ENCODE measurements around the gene CFAP221. TPM values are rescaled to one million over a fixed set of nuclear protein-coding genes. Genes with fewer than 3 reads are reported as not detected.
"Not testable (repeated sequence)": the region's sequence is repeated elsewhere in the genome, so short reads cannot be mapped to it uniquely, and the experiment has no call there.

The CFAP221 gene
- total RNA-seq, 2 donors from 2014 or later, result not detected

DNA sequence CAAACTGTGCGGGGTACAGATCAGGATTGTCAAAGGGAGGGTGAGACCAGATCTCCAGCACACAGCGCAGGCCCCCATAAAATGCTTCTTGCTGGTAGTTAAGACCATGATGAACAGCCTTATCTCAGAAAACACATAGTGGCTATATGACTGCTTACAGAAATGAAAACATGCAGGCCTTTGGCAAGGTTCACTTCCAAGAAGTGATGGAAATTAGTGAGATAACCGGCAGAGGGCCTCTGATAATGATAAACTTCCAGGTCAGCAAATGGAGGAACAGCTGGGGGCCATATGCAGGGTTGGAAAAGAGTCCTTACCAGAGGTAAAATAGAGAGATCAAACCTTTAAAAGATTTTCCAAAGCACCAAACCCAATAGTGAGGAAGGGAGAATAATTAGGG, 46.6 kb downstream of the CFAP221 start:
- H3K4me1 Mint-ChIP-seq, result no peaks in the 10 kb centered on the region
- H3K36me3 Mint-ChIP-seq (ENCODE audit: low read depth), result no peaks in the 10 kb centered on the region
- ATAC-seq (replicated peaks), result no peak
- peaks cover 11% of the 10 kb centered on the region for H3K27me3 Mint-ChIP-seq
- no peak overlapping the region for H3K27ac Mint-ChIP-seq
- H3K4me3 Mint-ChIP-seq, result no peak overlapping the region
- H3K9me3 Mint-ChIP-seq, result no peaks in the 10 kb centered on the region

DNA sequence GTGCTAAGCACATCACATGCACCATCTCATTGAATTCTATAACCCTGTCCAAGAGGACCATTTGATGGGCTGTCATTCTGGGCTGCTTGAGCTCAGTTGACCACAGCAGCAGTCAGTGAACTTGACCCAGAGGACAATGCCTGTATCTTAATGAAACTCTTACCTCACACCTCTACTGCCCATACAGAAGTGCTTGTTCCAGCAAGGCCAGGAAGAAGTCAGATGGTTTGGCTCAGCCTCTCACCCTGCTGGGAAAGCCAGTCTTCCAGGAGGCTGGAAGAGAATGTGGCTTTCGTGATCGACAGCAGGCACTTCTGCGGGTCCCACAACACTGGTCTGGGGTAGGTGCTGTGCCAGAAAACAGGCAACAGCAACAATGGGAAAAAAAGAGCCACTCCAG, 47.3 kb downstream of the CFAP221 start:
- Mint-ChIP-seq H3K4me1 (no peaks in the 10 kb centered on the region), H3K36me3 (ENCODE audit: low read depth) (no peaks in the 10 kb centered on the region), H3K27me3 (peaks cover 8% of the 10 kb centered on the region), H3K27ac (no peak overlapping the region), H3K9me3 (no peaks in the 10 kb centered on the region), H3K4me3 (no peak overlapping the region)
- no peak for ATAC-seq (replicated peaks)

DNA sequence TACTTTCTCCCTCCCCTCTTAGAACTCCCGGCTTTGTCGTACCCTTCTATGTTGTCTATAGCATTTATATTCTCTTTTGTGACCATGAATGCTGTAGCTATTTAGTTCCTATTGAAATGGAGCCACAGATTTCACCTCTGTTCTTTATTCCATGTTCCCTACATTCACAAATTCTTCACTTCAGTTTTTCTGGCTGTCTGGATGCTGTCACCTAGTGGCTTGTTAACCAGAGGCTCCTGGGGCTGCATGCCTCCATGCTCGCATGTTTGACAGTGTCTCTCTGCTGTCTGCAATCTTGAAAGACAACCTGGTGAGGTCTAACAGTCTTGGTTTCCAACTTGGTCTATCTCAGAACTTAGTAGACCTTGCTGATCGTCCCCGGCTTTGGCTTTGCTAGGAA, 48.2 kb downstream of the CFAP221 start:
- H3K27me3 Mint-ChIP-seq, result peaks cover 8% of the 10 kb centered on the region
- no peaks in the 10 kb centered on the region for H3K36me3 Mint-ChIP-seq (ENCODE audit: low read depth)
- no peak overlapping the region for H3K4me3 Mint-ChIP-seq
- no peaks in the 10 kb centered on the region for H3K4me1 Mint-ChIP-seq
- no peak overlapping the region for H3K27ac Mint-ChIP-seq
- no peaks in the 10 kb centered on the region for H3K9me3 Mint-ChIP-seq
- ATAC-seq (replicated peaks), result no peak

DNA sequence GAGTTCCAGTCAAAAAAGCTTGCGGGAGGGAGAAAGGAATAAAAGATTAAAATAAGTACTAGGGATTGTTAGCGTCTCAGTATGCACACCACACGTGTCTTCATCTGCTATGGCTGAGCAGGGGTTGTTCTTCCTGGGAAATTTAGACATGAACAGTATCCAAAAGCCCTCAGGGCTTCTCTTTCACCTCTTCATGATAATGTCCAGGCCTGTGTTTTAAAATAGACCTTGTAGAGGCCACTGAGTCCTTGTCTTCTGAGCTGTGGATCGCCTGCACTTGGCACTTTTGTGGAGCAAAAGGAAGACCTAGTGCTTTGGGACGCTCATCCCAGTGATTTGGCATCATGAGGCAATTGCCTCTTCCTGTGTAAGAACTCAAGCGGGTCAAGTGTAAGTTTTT, 52.4 kb downstream of the CFAP221 start:
- no peak overlapping the region for H3K4me3 Mint-ChIP-seq
- H3K27me3 Mint-ChIP-seq, result peaks cover 8% of the 10 kb centered on the region
- no peaks in the 10 kb centered on the region for H3K4me1 Mint-ChIP-seq
- no peak for ATAC-seq (replicated peaks)
- H3K9me3 Mint-ChIP-seq, result no peaks in the 10 kb centered on the region
- no peaks in the 10 kb centered on the region for H3K36me3 Mint-ChIP-seq (ENCODE audit: low read depth)
- no peak overlapping the region for H3K27ac Mint-ChIP-seq

DNA sequence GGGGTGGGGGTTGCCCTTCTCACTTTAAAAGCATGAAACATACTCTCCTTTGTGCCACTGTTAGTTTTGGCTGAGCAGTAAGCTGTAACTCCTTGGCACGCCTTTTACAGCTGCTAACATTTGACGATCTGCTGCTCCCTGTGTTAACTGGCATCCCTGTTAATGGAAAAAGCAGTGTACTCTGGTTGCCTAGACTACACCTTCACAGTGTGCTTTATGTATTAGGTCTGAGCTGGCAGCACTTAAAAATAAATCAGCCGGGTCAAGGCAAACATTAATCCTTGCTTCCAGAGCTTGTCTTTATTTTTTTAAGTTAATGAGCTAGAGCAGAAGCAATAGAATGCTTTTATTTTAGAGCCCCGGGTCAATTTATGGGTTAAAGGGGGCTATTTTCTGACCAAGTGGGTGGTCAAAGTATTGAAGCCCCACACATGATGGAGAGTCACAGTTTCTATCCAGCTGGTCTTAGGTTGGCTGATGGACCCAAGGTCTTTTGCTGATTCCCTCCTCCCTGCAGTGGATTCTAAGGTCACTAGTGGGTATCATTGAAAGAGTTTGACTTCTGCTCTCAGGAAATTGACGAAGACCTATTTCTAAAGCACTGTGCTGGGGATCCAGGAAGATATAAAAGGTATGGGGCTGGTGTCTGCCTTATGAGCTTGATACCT, 54.5 kb downstream of the CFAP221 start:
- no peak for ATAC-seq (replicated peaks)
- Mint-ChIP-seq H3K9me3 (no peaks in the 10 kb centered on the region), H3K36me3 (ENCODE audit: low read depth) (no peaks in the 10 kb centered on the region), H3K4me3 (no peak overlapping the region), H3K27me3 (peaks cover 4% of the 10 kb centered on the region), H3K4me1 (no peaks in the 10 kb centered on the region), H3K27ac (no peak overlapping the region)

DNA sequence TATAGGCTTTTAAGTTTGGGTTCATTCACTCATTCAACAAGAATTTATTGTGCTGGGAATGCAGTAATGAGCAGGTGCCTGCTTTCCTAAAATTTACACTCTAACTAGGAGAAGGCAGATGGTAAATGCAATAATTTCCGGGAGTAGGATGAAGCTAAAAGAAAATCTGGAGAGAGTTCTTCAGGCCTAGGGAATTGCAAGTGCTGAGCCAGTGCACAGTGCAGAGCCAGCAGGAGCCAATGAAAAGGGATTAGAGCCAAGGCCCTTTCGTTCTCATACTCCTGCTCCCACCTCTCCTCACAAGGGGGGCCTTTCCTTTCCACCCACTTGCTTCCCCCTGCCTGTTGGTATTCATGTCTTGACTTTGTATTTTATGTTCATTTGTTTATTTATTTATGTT, 55.1 kb downstream of the CFAP221 start:
- Mint-ChIP-seq H3K36me3 (ENCODE audit: low read depth) (no peaks in the 10 kb centered on the region), H3K4me3 (no peak overlapping the region), H3K27me3 (peaks cover 4% of the 10 kb centered on the region), H3K4me1 (no peaks in the 10 kb centered on the region), H3K27ac (no peak overlapping the region), H3K9me3 (no peaks in the 10 kb centered on the region)
- ATAC-seq (replicated peaks), result no peak

DNA sequence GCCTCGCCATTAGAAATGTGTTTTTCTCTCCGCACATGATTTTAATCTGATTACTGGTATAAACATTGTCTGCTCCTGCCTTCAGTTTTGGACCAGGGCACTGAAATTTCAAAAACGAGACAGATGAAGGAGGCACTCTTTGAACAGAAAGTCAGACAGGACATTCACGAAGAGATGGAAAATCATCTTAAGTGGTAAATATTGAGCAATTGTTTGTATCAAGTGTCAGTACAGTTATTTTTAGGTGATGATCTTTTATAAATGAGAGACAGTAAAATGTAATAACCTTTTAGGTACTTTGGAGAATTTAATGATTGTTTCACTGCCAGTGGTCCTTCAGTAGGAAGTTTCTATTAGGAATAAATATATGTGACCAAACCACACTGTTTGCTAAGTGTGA, 60.8 kb downstream of the CFAP221 start:
- no peak overlapping the region for H3K4me3 Mint-ChIP-seq
- H3K27ac Mint-ChIP-seq, result no peak overlapping the region
- H3K9me3 Mint-ChIP-seq, result no peaks in the 10 kb centered on the region
- H3K36me3 Mint-ChIP-seq (ENCODE audit: low read depth), result no peaks in the 10 kb centered on the region
- peaks cover 32% of the 10 kb centered on the region for H3K27me3 Mint-ChIP-seq
- ATAC-seq (replicated peaks), result no peak
- no peaks in the 10 kb centered on the region for H3K4me1 Mint-ChIP-seq

DNA sequence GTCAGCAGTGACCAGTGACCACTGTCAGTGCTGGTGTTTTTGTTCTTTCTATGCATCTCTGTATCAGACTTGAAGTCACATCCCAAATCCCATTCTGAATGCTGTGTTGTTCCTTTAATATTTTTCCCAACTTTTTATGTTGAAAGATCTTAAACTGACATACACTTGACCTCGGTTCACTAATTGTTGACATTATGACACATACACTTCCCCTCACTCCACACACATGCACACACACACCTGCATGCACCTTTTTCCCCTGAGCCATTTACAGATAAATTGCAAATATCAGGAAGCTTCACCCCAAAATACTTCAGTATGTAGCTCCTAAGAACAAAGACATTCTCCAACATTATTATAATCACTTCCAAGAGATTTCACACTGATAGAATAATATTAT, 62.4 kb downstream of the CFAP221 start:
- Mint-ChIP-seq H3K27ac (no peak overlapping the region), H3K9me3 (no peaks in the 10 kb centered on the region), H3K4me1 (no peaks in the 10 kb centered on the region), H3K36me3 (ENCODE audit: low read depth) (no peaks in the 10 kb centered on the region), H3K27me3 (peaks cover 37% of the 10 kb centered on the region), H3K4me3 (no peak overlapping the region)
- ATAC-seq (replicated peaks), result no peak

DNA sequence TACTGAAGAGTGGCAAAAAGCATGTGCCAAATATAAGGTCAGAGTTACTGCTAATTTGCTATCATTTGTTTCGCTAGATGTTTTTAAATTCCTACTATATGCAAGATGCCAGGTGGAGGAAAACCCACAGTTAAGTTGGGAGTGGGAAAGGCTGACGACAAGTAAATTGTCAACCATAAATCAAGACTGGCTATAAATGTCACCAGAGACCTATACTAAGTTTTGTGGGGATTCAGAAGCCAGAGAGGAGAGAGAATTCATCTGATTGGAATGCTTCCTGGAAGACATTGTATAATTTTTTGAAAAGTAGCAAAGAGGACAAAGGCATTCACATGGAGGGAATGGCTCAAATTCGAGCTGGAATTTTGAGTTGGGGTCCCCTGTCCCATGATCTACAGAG, 64.3 kb downstream of the CFAP221 start:
- ATAC-seq (replicated peaks), result no peak
- H3K4me3 Mint-ChIP-seq, result no peak overlapping the region
- no peaks in the 10 kb centered on the region for H3K36me3 Mint-ChIP-seq (ENCODE audit: low read depth)
- no peak overlapping the region for H3K27ac Mint-ChIP-seq
- H3K9me3 Mint-ChIP-seq, result peaks cover 3% of the 10 kb centered on the region
- H3K4me1 Mint-ChIP-seq, result no peaks in the 10 kb centered on the region
- peaks cover 45% of the 10 kb centered on the region for H3K27me3 Mint-ChIP-seq

DNA sequence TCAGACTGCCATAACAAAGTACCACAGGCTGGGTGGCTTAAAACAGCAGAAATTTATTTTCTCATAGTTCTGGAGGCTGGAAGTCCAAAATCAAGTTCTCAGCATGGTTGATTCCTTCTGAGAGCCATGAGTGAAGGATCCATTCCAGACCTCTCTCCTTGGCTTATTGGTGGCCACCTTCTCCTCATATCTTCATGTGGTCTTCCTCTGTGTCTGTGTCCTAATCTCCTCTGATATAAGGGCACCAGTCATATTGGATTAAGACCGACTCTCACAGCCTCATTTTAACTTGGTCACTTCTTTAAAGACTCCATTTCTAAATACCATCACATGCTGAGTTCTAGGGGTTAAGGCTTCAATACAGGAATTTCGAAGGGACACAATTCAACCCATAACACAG, 65.1 kb downstream of the CFAP221 start:
- no peak for ATAC-seq (replicated peaks)
- Mint-ChIP-seq H3K9me3 (peaks cover 10% of the 10 kb centered on the region), H3K27ac (no peak overlapping the region), H3K36me3 (ENCODE audit: low read depth) (no peaks in the 10 kb centered on the region), H3K4me3 (no peak overlapping the region), H3K4me1 (no peaks in the 10 kb centered on the region), H3K27me3 (peaks cover 45% of the 10 kb centered on the region)

DNA sequence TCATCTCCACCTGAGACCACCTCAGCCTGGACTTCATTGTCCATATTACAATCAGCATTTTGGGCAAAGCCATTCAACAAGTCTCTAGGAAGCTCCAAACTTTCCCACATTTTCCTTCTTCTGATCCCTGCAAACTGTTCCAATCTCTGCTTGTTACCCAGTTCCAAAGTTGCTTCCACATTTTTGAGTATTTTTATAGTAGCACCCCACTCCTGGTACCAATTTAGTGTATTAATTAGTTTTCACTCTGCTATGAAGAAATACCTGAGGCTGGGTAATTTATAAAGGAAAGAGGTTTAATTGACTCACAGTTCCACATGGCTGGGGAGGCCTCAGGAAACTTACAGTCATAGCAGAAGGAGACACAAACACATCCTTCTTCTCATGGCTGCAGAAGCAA, 69.9 kb downstream of the CFAP221 start:
- H3K27me3 Mint-ChIP-seq, result peaks cover 32% of the 10 kb centered on the region
- ATAC-seq (replicated peaks); H3K4me3 Mint-ChIP-seq: not testable (repeated sequence)

DNA sequence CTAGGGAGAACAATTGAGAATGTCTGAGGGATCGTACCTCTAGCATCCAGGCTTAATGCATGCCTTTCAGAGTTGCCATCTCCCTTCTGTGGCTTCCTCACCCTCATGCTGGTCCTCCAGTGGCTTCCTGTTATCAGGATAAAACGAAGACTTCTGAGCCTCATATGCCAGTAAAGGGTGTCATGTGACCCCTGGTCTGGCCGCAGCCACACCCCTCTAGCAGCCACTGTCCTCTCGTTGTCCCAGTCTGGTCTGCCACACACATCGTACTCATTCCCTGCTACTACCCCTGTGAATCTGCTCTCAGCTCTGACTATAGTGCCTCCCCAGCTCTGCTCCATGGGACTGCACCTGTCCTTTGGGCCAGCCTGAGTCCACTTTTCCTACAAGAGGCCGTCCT, 72.2 kb downstream of the CFAP221 start:
- Mint-ChIP-seq H3K36me3 (ENCODE audit: low read depth) (no peaks in the 10 kb centered on the region), H3K4me3 (no peak overlapping the region), H3K27ac (no peak overlapping the region), H3K4me1 (no peaks in the 10 kb centered on the region), H3K27me3 (peaks cover 25% of the 10 kb centered on the region), H3K9me3 (peaks cover 17% of the 10 kb centered on the region)
- ATAC-seq (replicated peaks), result no peak

More for the DNA sequence above, 69.9 kb downstream of the CFAP221 start:
- H3K27ac Mint-ChIP-seq; H3K4me1 Mint-ChIP-seq; H3K36me3 Mint-ChIP-seq (ENCODE audit: low read depth): not testable (repeated sequence)
- H3K9me3 Mint-ChIP-seq, result peaks cover 17% of the 10 kb centered on the region

DNA sequence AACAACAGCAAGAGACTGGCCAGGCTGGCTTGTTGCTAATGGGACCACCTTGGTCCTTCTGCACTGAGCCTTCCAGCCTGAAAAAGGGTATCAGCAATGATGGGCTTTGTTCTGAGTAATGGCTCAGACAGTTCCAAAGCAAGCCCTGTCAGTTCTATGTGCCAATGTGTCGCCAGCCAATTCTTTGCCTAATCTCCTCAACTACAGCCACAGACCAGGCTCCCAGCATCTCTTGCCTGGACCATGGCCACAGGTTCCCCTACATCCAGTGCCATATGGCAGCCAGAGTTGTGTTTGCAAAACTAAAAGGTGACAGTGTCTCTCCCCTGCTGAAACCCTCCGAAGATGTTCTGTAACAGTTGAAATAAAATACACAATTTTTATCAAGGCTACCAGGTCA, 73.2 kb downstream of the CFAP221 start:
- H3K4me3 Mint-ChIP-seq, result no peak overlapping the region
- H3K27ac Mint-ChIP-seq, result no peak overlapping the region
- no peaks in the 10 kb centered on the region for H3K36me3 Mint-ChIP-seq (ENCODE audit: low read depth)
- peaks cover 20% of the 10 kb centered on the region for H3K27me3 Mint-ChIP-seq
- no peak for ATAC-seq (replicated peaks)
- no peaks in the 10 kb centered on the region for H3K4me1 Mint-ChIP-seq
- peaks cover 17% of the 10 kb centered on the region for H3K9me3 Mint-ChIP-seq

DNA sequence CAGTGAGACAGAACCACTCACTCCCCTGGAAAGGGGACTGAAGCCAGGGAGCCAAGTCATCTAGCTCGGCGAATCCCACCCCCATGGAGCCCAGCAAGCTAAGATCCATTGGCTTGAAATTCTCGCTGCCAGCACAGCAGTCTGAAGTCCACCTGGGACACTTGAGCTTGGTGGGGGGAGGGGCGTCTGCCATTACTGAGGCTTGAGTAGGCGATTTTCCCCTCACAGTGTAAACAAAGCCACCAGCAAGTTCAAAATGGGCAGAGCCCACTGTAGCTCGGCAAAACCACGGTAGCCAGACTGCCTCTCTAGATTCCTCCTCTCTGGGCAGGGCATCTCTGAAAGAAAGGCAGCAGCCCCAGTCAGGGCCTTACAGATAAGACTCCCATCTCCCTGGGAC, 74.5 kb downstream of the CFAP221 start:
- not testable (repeated sequence) for H3K27ac Mint-ChIP-seq; H3K36me3 Mint-ChIP-seq (ENCODE audit: low read depth); ATAC-seq (replicated peaks); H3K4me3 Mint-ChIP-seq; H3K4me1 Mint-ChIP-seq
- H3K9me3 Mint-ChIP-seq, result peaks cover 13% of the 10 kb centered on the region
- peaks cover 17% of the 10 kb centered on the region for H3K27me3 Mint-ChIP-seq

DNA sequence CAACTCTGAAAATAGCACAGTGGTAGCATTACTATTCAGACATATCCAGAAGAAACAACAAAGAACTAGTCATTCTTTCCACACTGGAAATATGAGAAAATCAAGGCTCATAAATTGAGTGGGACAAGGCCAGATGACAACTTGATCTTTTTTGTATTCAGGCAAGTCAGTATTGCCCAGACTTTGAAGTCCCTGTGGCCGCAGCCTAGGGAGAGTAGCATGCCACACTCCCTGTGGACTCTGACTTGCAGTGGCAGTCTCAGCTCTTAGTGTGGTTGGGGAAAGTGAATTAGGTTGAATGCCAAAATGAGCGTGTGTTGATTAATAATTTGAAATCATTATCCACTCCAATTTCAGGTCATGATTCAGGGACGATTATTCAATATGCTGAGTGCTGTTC, 81.0 kb downstream of the CFAP221 start:
- ATAC-seq (replicated peaks), result no peak
- no peaks in the 10 kb centered on the region for H3K4me1 Mint-ChIP-seq
- no peaks in the 10 kb centered on the region for H3K9me3 Mint-ChIP-seq
- no peaks in the 10 kb centered on the region for H3K36me3 Mint-ChIP-seq (ENCODE audit: low read depth)
- peaks cover 4% of the 10 kb centered on the region for H3K27me3 Mint-ChIP-seq
- H3K27ac Mint-ChIP-seq, result no peak overlapping the region
- no peak overlapping the region for H3K4me3 Mint-ChIP-seq

DNA sequence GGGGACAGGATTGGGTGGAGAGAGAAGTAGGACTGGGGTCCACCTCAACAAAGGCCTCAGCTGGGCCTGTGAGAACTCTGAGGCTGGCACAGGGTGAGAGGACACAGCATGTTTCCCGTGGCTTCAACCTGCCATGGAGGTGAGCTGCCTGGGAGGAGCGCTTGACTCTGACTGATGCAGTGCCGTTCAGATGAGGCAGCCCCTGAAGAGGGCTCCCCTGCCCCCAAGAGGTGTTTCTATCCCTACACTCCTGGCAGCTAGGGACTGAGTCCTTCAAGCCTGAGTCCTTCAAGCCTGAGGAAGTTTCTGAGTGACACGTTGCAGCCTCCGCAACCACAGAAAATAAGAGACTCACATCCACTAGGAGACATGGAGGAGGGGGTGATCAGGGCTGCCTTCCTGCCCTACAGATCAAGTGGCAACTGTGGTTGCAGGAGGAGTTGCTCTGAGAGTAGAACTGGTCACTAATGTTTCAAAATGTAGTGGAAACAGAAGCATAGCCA, 85.1 kb downstream of the CFAP221 start:
- Mint-ChIP-seq H3K9me3 (no peaks in the 10 kb centered on the region), H3K4me3 (no peak overlapping the region)

More for the DNA sequence above, 85.1 kb downstream of the CFAP221 start:
- no peaks in the 10 kb centered on the region for H3K4me1 Mint-ChIP-seq
- no peaks in the 10 kb centered on the region for H3K36me3 Mint-ChIP-seq (ENCODE audit: low read depth)
- peaks cover 8% of the 10 kb centered on the region for H3K27me3 Mint-ChIP-seq
- ATAC-seq (replicated peaks), result no peak
- H3K27ac Mint-ChIP-seq, result no peak overlapping the region
